NCI-H82 (cell line): ENCODE results near the gene ZNF598.
"Not testable (repeated sequence)": the region's sequence is repeated elsewhere in the genome, so short reads cannot be mapped to it uniquely, and the experiment has no call there.

Experiments used
- DNase-seq: peaks from one replicate; lab custom pipeline; 2025; lab: John Stamatoyannopoulos, UW

Gene ZNF598

DNA sequence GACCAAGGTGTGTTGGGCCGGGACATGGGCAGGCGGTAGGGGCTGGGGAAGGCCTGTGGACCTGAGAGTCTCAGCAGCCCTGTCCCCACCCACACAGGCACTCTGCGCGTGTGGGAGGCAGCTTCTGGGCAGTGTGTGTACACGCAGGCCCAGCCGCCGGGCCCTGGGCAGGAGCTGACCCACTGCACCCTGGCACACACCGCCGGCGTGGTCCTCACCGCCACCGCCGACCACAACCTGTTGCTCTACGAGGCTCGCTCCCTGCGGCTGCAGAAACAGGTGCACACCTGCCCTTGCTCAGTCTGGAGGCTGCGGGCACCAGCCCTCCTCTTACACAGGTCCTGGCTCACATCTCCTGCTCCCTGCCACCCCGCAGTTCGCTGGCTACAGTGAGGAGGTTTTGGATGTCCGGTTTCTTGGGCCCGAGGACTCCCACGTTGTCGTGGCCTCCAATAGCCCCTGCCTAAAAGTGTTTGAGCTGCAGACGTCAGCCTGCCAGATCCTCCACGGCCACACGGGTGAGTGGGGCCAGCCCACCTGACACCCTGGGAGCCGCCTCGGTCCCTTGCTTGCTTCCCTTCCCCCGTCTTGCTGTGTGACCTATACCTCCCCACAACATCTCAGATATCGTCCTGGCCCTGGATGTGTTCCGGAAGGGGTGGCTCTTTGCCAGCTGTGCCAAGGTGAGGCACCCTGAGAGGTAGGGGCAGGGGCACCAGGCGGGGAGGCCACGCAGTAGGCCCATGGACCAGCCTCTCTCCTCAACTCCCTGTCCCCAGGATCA lies 34.0 kb downstream of the ZNF598 start:
- DNase-seq: no peak

DNA sequence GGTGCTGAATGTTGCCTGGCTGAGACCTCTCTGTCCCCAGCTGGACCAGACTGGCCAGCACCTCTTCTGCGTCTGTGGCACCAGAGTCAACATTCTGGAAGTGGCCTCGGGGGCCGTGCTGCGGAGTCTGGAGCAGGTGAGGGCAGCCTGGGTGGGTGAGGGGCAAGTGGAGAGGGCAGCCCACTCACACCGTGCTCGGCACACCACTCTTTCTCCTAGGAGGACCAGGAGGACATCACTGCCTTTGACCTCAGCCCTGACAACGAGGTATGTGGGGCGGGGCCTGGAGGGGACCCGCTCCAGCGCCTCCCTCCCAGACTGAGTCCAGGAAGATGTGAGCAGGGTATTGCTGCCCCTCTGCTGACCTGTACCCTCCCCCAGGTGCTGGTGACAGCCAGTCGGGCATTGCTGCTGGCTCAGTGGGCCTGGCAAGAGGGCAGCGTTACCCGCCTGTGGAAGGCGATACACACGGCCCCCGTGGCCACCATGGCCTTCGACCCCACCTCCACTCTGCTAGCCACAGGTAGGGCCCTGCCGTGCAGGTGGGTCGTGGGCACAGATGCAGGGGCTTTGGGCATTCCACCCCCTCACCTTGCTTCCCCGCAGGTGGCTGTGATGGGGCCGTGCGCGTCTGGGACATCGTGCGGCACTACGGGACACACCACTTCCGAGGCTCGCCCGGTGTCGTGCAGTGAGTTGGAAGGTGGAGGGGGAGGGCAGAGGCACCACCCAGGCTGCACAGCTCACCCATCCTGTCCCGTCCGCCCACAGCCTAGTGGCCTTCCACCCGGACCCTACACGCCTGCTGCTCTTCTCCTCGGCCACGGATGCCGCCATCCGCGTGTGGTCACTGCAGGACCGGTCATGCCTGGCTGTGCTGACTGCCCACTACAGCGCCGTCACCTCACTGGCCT lies 35.2 kb downstream of the ZNF598 start:
- no peak for DNase-seq

- no peak for DNase-seq
Observed at GRCh38 chr16:1973461-1974156, 36.0 kb downstream of the ZNF598 start.

- peak; percentile 47 for DNase-seq
Observed at GRCh38 chr16:1972490-1972877, 37.1 kb downstream of the ZNF598 start.

- peak; percentile 95 for DNase-seq
Observed at GRCh38 chr16:1971796-1972489, 37.7 kb downstream of the ZNF598 start, which contains the start of gene TBL3. Gene TBL3 (plus strand): TSS chr16:1972053. CDS start chr16:1972165, 112 bp downstream.

DNA sequence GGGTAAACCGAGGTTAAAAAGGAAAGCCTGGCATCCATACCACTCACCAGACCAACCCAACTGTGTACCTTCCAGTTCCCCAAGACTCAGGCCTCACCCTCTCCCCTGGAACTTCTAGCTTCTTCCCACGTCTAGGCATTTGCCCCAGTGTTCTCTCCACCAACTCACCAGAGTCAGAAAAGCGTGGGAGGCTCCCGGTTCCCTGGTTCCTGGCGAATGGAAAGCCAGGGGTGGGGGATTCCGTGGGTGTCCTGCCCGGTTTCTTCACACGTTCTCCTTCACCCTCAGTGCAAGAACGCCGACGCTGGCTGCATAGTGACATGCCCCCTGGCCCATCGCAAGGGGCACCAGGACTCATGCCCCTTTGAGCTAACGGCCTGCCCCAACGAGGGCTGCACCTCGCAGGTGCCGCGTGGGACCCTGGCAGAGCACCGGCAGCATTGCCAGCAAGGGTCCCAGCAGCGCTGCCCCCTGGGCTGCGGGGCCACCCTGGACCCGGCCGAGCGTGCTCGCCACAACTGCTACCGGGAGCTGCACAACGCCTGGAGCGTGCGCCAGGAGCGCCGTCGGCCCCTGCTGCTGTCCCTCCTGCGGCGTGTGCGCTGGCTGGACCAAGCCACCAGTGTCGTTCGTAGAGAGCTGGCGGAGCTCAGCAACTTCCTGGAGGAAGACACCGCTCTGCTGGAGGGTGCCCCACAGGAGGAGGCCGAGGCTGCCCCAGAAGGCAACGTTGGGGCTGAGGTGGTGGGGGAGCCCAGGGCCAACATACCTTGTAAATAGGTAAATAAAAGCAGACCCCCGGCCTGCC lies 41.3 kb downstream of the ZNF598 start:
- no peak for DNase-seq

DNA sequence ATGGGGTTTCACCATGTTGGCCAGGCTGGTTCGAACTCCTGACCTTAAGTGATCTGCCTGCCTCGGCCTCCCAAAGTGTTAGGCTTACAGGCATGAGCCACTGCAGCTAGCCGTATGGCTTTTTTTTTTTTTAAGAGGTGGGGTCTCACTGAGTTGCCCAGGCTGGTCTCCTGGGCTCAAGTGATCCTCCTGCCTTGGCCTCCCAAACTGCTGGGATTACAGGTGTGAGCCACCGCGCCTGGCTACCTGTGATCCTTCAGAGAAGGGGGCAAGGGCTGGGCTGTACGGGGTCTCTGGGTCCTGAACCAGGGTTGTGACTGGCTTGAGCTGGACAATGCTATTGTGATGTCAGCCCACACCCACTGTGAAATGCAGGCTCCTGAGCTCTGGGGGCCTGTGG lies 43.2 kb downstream of the ZNF598 start, which contains the start of gene RNF151:
Gene RNF151 (plus strand): TSS at position 397 of the 400 bp plus-strand sequence. CDS start 26 bp downstream, outside the sequence.
- no peak for DNase-seq

DNA sequence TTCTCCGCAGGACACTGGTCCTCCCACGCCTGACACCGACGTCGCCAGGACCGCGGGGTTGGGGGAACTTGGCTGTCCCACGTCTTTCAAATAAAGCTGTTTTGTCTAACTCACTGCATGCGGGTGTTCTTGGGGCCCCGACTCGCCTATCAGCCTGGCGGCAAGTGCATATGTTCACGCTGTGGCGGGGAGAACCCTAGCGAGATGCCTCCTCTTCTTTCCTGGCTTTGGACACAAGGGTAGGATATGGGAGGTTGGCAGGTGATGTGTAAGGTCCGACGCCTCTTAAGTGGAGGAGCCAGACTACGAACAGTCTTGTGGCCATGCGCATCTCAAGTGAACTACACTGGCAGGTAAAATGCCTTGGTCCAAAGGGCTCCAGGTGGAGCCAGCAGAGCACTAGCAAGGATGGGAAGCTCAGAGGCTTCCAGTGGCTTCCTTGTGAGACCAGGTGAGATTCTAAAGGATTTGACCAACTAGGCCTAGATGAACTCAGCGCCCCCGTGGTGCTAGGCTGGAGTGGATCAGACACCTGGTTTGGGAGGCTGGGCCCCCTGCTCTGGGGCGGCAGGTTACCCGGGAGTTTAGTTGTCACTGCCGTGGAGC lies 44.1 kb downstream of the ZNF598 start:
- DNase-seq: peak; percentile 31

GRCh38 chr16:1964506-1965395 lies 44.9 kb downstream of the ZNF598 start, which contains the start of gene RPS2:
Gene RPS2 (minus strand): TSS chr16:1964826. CDS start chr16:1964625, 201 bp downstream.
- DNase-seq: peak; percentile 100

DNA sequence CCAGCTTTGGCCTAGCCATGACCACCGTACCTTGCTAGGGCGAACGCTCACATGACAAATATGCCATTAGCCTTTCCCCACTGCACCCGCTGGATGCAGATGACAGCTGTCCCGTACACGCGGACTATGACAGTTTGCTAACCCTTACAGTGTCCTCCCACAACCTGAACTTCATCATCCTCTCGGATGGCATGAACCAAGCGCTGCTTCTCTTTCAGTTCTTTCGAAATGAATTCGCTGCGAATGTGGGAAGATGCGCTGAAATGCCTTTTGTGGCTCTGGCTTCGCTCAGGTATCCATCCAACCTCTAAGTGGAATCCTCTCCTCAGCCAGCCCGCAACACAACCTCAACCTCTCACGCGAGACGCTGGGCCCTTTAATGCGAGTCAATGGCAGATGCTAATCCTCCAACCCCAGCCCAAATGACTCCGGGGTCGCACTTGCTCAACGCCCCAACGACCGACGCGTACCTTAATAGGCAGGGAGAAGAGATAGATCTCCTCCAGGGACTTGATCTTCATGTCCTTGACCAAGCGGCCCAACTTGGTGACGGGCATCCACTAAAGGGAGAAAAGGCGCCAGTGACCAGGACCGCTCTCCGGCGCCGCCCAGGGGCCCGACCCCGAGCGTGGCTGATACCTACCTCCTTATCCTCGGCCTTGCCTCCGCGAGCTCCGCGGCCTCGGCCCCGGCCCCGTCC lies 45.7 kb downstream of the ZNF598 start:
- peak; percentile 50 for DNase-seq

DNA sequence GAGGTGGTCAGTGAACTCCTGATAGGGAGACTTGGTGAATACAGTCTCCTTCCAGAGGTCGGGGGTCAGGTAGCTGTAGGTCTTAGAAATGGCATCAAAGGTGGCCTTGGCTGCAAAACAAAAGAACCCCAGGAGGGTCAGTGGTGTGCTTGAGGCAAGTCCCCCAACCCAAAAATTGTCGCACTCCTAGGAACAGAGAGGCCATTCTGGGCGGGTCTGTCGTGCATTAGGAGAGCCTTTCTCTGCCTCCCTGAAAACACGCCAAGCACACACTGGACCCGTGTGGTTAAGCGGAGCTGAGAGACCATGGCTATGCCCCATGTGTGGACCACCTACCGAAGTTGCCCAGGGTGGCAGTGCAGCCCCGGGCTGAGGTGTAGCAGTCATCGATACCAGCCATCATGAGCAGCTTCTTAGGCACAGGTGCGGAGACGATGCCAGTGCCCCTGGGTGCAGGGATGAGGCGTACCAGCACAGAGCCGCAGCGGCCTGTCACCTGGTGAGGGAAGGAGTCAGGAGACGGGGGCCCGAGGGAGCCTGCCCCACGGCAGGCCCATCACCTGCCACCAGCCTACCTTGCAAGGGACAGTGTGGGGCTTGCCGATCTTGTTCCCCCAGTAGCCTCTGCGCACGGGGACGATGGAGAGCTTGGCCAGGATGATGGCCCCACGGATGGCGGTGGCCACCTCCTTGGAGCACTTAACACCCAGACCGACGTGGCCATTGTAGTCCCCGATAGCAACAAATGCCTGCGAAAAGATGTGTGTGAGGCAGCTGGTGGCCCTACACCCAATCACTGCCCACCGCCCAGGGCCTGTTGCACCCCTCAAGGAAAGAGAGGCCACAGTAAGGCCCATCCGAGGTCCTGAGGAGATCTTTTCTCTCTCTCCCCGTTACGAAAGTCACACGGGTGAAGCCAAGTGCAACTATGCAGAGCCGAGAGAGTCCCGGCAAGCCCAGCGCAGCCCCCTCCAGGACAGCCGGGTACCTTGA lies 47.2 kb downstream of the ZNF598 start:
- DNase-seq: not testable (repeated sequence)

DNA sequence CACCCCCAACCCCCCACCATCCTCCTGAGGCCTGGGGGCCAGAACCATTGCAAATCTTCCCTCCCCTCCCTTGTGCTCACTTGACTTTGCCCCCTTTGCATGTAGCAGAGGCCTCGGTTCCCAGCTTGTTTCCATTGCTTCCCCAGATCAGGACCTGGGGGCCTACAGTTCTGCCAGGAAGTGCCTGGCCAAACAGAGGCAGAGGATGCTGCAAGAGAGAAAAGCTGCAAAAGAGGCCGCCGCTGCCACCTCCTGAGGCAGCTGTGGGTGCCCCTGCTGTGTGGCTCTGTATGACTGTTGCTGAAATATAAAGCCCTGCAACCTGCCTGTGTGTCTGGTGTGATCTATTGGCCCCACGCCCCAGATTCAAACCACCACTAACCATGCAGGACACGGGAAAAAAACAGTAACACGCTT lies 48.0 kb downstream of the ZNF598 start:
- DNase-seq: peak; percentile 74

GRCh38 chr16:1960665-1961630 lies 48.7 kb downstream of the ZNF598 start:
- peak; percentile 93 for DNase-seq

DNA sequence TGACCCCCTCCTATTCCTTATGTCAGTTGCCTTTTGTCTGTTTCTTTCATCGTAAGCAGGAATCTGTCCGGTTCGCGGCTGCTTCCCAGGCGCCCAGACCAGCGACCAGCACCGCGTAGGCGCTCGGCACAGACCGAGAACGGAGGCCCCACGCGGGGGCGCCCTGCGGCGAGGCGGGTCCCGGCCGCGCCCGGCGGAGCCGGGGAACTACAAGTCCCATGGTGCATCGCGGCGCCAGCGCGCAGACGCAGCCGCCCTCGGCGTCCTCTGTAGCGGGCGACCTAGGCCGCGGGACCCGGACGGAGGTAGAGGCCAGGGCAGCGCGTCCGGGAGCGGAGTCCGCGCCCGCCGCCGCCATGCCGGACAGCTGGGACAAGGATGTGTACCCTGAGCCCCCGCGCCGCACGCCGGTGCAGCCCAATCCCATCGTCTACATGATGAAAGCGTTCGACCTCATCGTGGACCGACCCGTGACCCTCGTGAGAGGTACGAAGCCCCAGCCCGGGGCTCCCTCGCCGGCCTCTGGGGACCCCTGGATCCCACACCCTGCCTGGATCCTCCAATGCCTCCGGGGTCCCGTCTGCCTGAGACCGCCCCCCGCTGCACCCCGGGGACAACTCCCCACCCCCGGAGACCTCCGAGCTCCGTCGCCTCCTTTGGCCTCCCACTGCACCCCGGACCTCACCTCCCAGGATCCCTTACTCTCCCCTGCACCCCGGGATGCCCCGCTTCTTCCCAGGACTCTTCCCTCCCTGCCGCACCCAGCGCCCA lies 50.2 kb downstream of the ZNF598 start, which contains the start of gene NDUFB10:
Gene NDUFB10 (plus strand): TSS at position 270 of the 771 bp plus-strand sequence. CDS start 87 bp downstream, at position 357.
- DNase-seq: peak; percentile 94

GRCh38 chr16:1958715-1959268 lies 50.8 kb downstream of the ZNF598 start:
- DNase-seq: no peak
